Neural cell (in vitro differentiated cells): Measurements from ENCODE around the gene SLC6A7. TPM values are rescaled to one million over a fixed set of nuclear protein-coding genes. Genes with fewer than 3 reads are reported as not detected.

ENCODE experiments used
- H2AFZ ChIP-seq: fragments of 200-600, 300-800 bp; sonication (generic), shearing (Covaris generic); 2 replicates; pipeline ENCODE4 v1.6.0; 2014; ENCODE audit warnings: low read depth, mild to moderate bottlenecking, antibody characterized with exemption, low read length, moderate library complexity
- H3F3A ChIP-seq: fragments of 200-600 bp; shearing (Covaris generic); 2 replicates; pipeline ENCODE4 v1.6.1; 2016; ENCODE audit warnings: mild to moderate bottlenecking, moderate library complexity, mixed read lengths, antibody characterized with exemption, low read length; ENCODE audit not compliant: insufficient read depth, poor library complexity, severe bottlenecking
- H3K27ac ChIP-seq: fragments of 200-600, 300-800 bp; sonication (generic), shearing (Covaris generic); 2 replicates; pipeline ENCODE4 v1.5.1; 2014; ENCODE audit warnings: mild to moderate bottlenecking, low read length, moderate library complexity
- H3K27me3 ChIP-seq: fragments of 300-800, 200-600 bp; sonication (generic), shearing (Covaris generic); 2 replicates; pipeline ENCODE4 v1.6.0; 2014; ENCODE audit warnings: mild to moderate bottlenecking, low read depth, low read length, moderate library complexity; ENCODE audit not compliant: insufficient read depth
- H3K36me3 ChIP-seq: fragments of 300-800, 200-600 bp; sonication (generic), shearing (Covaris generic); 2 replicates; pipeline ENCODE4 v1.5.1; 2014; ENCODE audit warnings: mild to moderate bottlenecking, antibody characterized with exemption, low read length, moderate library complexity; ENCODE audit not compliant: insufficient read depth
- H3K4me2 ChIP-seq: fragments of 300-800, 200-600 bp; sonication (generic), shearing (Covaris generic); 2 replicates; pipeline ENCODE4 v1.6.0; 2014; ENCODE audit warnings: mild to moderate bottlenecking, low read length
- H3K4me3 ChIP-seq: fragments of 300-800, 200-600 bp; sonication (generic), shearing (Covaris generic); 2 replicates; pipeline ENCODE4 v1.5.1; 2014; ENCODE audit warnings: mild to moderate bottlenecking, low read length, moderate library complexity
- H3K79me2 ChIP-seq: fragments of 200-600 bp; shearing (Covaris generic); replicated peaks from 2 replicates; pipeline ENCODE4 v1.6.0; 2014; ENCODE audit warnings: mild to moderate bottlenecking, low read length, moderate library complexity; ENCODE audit not compliant: insufficient read depth
- H3K9ac ChIP-seq: fragments of 300-800, 200-600 bp; sonication (generic), shearing (Covaris generic); 2 replicates; pipeline ENCODE4 v1.6.1; 2016; ENCODE audit warnings: mild to moderate bottlenecking, low read length, mixed read lengths
- H3K9me2 ChIP-seq: fragments of 200-600 bp; shearing (Covaris generic); 2 replicates; pipeline ENCODE4 v1.6.1; 2016; ENCODE audit warnings: mild to moderate bottlenecking, low read length, mixed read lengths; ENCODE audit not compliant: insufficient read depth
- H3K9me3 ChIP-seq: fragments of 200-600, 300-800 bp; sonication (generic), shearing (Covaris generic); 2 replicates; pipeline ENCODE4 v1.6.1; 2016; ENCODE audit warnings: mild to moderate bottlenecking, mixed run types, low read length, moderate library complexity, mixed read lengths
- H4K20me1 ChIP-seq: fragments of 200-600 bp; shearing (Covaris generic); 2 replicates; pipeline ENCODE4 v1.6.1; 2016; ENCODE audit warnings: mild to moderate bottlenecking, mixed run types; ENCODE audit not compliant: insufficient read depth
- EP300 ChIP-seq: fragments of 450-650 bp; conservative IDR thresholded peaks from 2 replicates; pipeline ENCODE4 v1.6.1; 2014; ENCODE audit warnings: antibody characterized with exemption, mild to moderate bottlenecking, moderate library complexity; ENCODE audit not compliant: poor library complexity, severe bottlenecking
- EZH2 ChIP-seq: fragments of 200-600, 300-800 bp; shearing (Covaris generic), sonication (generic); IDR thresholded peaks from 2 replicates; pipeline ENCODE4 v1.6.1; 2014; ENCODE audit warnings: antibody characterized with exemption, low read length, borderline replicate concordance, mild to moderate bottlenecking; ENCODE audit not compliant: insufficient read depth, poor library complexity, severe bottlenecking
- MXI1 ChIP-seq: fragments of 450-650 bp; conservative IDR thresholded peaks from 2 replicates; pipeline ENCODE4 v1.6.1; 2014; ENCODE audit warnings: antibody characterized with exemption, mild to moderate bottlenecking; ENCODE audit not compliant: poor library complexity, severe bottlenecking
- POLR2AphosphoS5 ChIP-seq: IDR thresholded peaks from 2 replicates; pipeline ENCODE4 v1.6.1; 2012
- RAD21 ChIP-seq: fragments of 450-650 bp; conservative IDR thresholded peaks from 2 replicates; pipeline ENCODE4 v1.6.1; 2014; ENCODE audit warnings: antibody characterized with exemption, mild to moderate bottlenecking, moderate library complexity
- REST ChIP-seq: IDR thresholded peaks from 2 replicates; pipeline ENCODE4 v1.6.1; 2012; ENCODE audit warnings: borderline replicate concordance
- SMC3 ChIP-seq: fragments of 450-650 bp; conservative IDR thresholded peaks from 2 replicates; pipeline ENCODE4 v1.6.1; 2014; ENCODE audit warnings: antibody characterized with exemption, mild to moderate bottlenecking, moderate library complexity; ENCODE audit not compliant: poor library complexity
- TAF1 ChIP-seq: IDR thresholded peaks from 2 replicates; pipeline ENCODE4 v1.6.1; 2012; ENCODE audit warnings: low read depth
- polyA plus RNA-seq: library from polyadenylated mRNA; depleted of rRNA; stranded (reverse); fragments of >200 nt; gene quantifications from 2 replicates; pipeline ENCODE4 v1.2.3, GENCODE V29; 2014
- TF ChIP-seq, protein P1 (sequence below): fragments of 450-650 bp; IDR thresholded peaks from 2 replicates; pipeline ENCODE4 v1.5.1; 2014; ENCODE audit warnings: antibody characterized with exemption, mild to moderate bottlenecking, moderate library complexity; ENCODE audit not compliant: poor library complexity, severe bottlenecking

Gene SLC6A7
- polyA plus RNA-seq, 1 donor from 2014 or later, result 4.6 TPM

- Histone ChIP-seq H3K36me3 (no peaks in the 10 kb centered on the region), H4K20me1 (no peaks in the 10 kb centered on the region), H2AFZ (no peak overlapping the region), H3K27ac (no peak overlapping the region), H3K9me2 (no peaks in the 10 kb centered on the region), H3K4me2 (no peak overlapping the region), H3K9me3 (no peaks in the 10 kb centered on the region), H3K9ac (no peak overlapping the region), H3F3A (no peaks in the 10 kb centered on the region), H3K79me2 (no peaks in the 10 kb centered on the region), H3K4me3 (no peak overlapping the region), H3K27me3 (peaks cover 31% of the 10 kb centered on the region)
- no peak for TF ChIP-seq POLR2AphosphoS5
These were observed 22.0 kb upstream of the SLC6A7 start for GRCh38 chr5:150167908-150168307.

GRCh38 chr5:150168864-150169263, 21.0 kb upstream of the SLC6A7 start:
- no peaks in the 10 kb centered on the region for H3K9me2 ChIP-seq
- no peaks in the 10 kb centered on the region for H3F3A ChIP-seq
- H4K20me1 ChIP-seq, result no peaks in the 10 kb centered on the region
- H3K36me3 ChIP-seq, result no peaks in the 10 kb centered on the region
- H3K27me3 ChIP-seq, result peaks cover 31% of the 10 kb centered on the region
- no peak overlapping the region for H3K27ac ChIP-seq
- H3K9me3 ChIP-seq, result no peaks in the 10 kb centered on the region
- H3K79me2 ChIP-seq, result no peaks in the 10 kb centered on the region
- H3K4me2 ChIP-seq, result no peak overlapping the region
- no peak overlapping the region for H2AFZ ChIP-seq
- no peak overlapping the region for H3K4me3 ChIP-seq
- TF ChIP-seq EP300 (no peak), MXI1 (no peak), SMC3 (no peak), POLR2AphosphoS5 (no peak), REST (no peak), EZH2 (no peak), TAF1 (no peak), RAD21 (no peak)
- TF ChIP-seq, protein P1, sequence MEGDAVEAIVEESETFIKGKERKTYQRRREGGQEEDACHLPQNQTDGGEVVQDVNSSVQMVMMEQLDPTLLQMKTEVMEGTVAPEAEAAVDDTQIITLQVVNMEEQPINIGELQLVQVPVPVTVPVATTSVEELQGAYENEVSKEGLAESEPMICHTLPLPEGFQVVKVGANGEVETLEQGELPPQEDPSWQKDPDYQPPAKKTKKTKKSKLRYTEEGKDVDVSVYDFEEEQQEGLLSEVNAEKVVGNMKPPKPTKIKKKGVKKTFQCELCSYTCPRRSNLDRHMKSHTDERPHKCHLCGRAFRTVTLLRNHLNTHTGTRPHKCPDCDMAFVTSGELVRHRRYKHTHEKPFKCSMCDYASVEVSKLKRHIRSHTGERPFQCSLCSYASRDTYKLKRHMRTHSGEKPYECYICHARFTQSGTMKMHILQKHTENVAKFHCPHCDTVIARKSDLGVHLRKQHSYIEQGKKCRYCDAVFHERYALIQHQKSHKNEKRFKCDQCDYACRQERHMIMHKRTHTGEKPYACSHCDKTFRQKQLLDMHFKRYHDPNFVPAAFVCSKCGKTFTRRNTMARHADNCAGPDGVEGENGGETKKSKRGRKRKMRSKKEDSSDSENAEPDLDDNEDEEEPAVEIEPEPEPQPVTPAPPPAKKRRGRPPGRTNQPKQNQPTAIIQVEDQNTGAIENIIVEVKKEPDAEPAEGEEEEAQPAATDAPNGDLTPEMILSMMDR, result no peak
- no peak overlapping the region for H3K9ac ChIP-seq

- Histone ChIP-seq H4K20me1 (no peaks in the 10 kb centered on the region), H3K9ac (no peak overlapping the region), H3K4me3 (no peak overlapping the region), H2AFZ (no peak overlapping the region), H3K27me3 (peaks cover 16% of the 10 kb centered on the region), H3F3A (no peaks in the 10 kb centered on the region), H3K4me2 (no peak overlapping the region), H3K9me3 (no peaks in the 10 kb centered on the region), H3K36me3 (no peaks in the 10 kb centered on the region), H3K9me2 (no peaks in the 10 kb centered on the region), H3K27ac (no peak overlapping the region), H3K79me2 (no peaks in the 10 kb centered on the region)
- no peak for TF ChIP-seq MXI1
- TF ChIP-seq SMC3, result no peak
- TF ChIP-seq EZH2, result no peak
- TF ChIP-seq REST, result no peak
- TF ChIP-seq POLR2AphosphoS5, result no peak
- TF ChIP-seq, protein P1, result no peak
- no peak for TF ChIP-seq EP300
- TF ChIP-seq TAF1, result no peak
- no peak for TF ChIP-seq RAD21
These were observed 17.7 kb upstream of the SLC6A7 start for GRCh38 chr5:150172145-150172544.
